B cell (primary cell): ENCODE data around the gene MRTO4. TPM values are rescaled to one million over a fixed set of nuclear protein-coding genes. Genes with fewer than 3 reads are reported as not detected.
A peak's percentile ranks its signal among the peaks of the same experiment; 100 is the strongest.

Experiments
- ATAC-seq: fragments of 200-7000 bp; cut with Tn5 transposase; one replicate; pipeline ENCODE4 v1.10.0; 2021; ENCODE audit warnings: low read depth, mild to moderate bottlenecking, moderate number of reproducible peaks, moderate library complexity
- CTCF ChIA-PET: fragments of 350-600 bp; sonication (Branson Sonifier 250); formaldehyde crosslinking; loops from one replicate; lab custom pipeline; 2021; ENCODE audit warnings: antibody characterized with exemption, inconsistent platforms; lab: Charles Lee
- POLR2A ChIA-PET: fragments of 350-600 bp; sonication (Branson Sonifier 250); formaldehyde crosslinking; loops from one replicate; lab custom pipeline; 2021; ENCODE audit warnings: antibody characterized with exemption; lab: Charles Lee
- DNase-seq: peaks from one replicate; pipeline ENCODE4 v3.0.0; 2013
- H2AFZ ChIP-seq: 2 replicates; pipeline ENCODE4 v1.6.1; 2012; ENCODE audit warnings: mild to moderate bottlenecking, low read depth, low read length; ENCODE audit not compliant: insufficient read depth, poor library complexity, severe bottlenecking
- H3K27ac ChIP-seq, 2 donors: 1 replicate in 1 of 2; 2 replicates in 1 of 2; pipeline ENCODE4 v1.5.1; 2012 to 2013; ENCODE audit warnings: low read length in 2 of 2, mild to moderate bottlenecking in 2 of 2, moderate library complexity in 1 of 2
- H3K27me3 ChIP-seq, 4 experiments: fragments of 200-600 bp in 1 of 4; sonication (generic) in 1 of 4; replicated peaks in 1 of 4; 1 replicate in 2 of 4; 2 replicates in 2 of 4; pipeline versions ENCODE4 v1.6.1 to v1.7.0; 2013 to 2016; ENCODE audit warnings: low read length in 3 of 4, mild to moderate bottlenecking in 2 of 4, mixed read lengths in 1 of 4, moderate library complexity in 1 of 4; ENCODE audit not compliant: insufficient read depth in 4 of 4, control insufficient read depth in 3 of 4; ENCODE audit errors: control extremely low read depth in 1 of 4
- H3K36me3 ChIP-seq, 2 experiments: replicated peaks in 1 of 2; 1 replicate in 1 of 2; 2 replicates in 1 of 2; pipeline versions ENCODE4 v1.6.1 to v1.7.1; 2013; ENCODE audit warnings: low read length in 1 of 2; ENCODE audit not compliant: insufficient read depth in 2 of 2, control insufficient read depth in 1 of 2; ENCODE audit errors: control extremely low read depth in 1 of 2, extremely low read depth in 1 of 2
- H3K4me1 ChIP-seq, 2 donors: fragments of 200-600 bp in 1 of 2; sonication (generic) in 1 of 2; 1 replicate in 1 of 2; 2 replicates in 1 of 2; pipeline versions ENCODE4 v1.5.1 to v1.6.1; 2013 to 2017; ENCODE audit warnings: low read length in 2 of 2; ENCODE audit not compliant: control insufficient read depth in 2 of 2, insufficient read depth in 2 of 2
- H3K4me2 ChIP-seq: replicated peaks from 2 replicates; pipeline ENCODE3; 2012; ENCODE audit warnings: mild to moderate bottlenecking, low read depth, low read length; ENCODE audit not compliant: poor library complexity, severe bottlenecking
- H3K4me3 ChIP-seq, 5 experiments: fragments of 200-600 bp in 1 of 5; sonication (generic) in 1 of 5; 1 replicate in 3 of 5; 2 replicates in 2 of 5; pipeline versions ENCODE4 v1.5.1 to v1.7.0; 2011 to 2016; ENCODE audit warnings: low read length in 4 of 5, mild to moderate bottlenecking in 4 of 5, low read depth in 2 of 5, control low read depth in 1 of 5, moderate library complexity in 1 of 5; ENCODE audit not compliant: insufficient read depth in 1 of 5; ENCODE audit errors: control extremely low read depth in 1 of 5, extremely low read depth in 1 of 5
- H3K79me2 ChIP-seq: fragments of 200-600 bp; sonication (generic); one replicate; pipeline ENCODE4 v1.6.0; 2016; ENCODE audit warnings: low read length; ENCODE audit not compliant: control insufficient read depth, insufficient read depth
- H3K9ac ChIP-seq: fragments of 200-600 bp; sonication (generic); 2 replicates; pipeline ENCODE4 v1.6.1; 2017; ENCODE audit warnings: mild to moderate bottlenecking, low read length, moderate library complexity
- H3K9me3 ChIP-seq, 3 donors: one replicate each; pipeline versions ENCODE4 v1.6.1 to v1.7.1; 2013; ENCODE audit warnings: low read length in 2 of 3; ENCODE audit not compliant: control insufficient read depth in 2 of 3, insufficient read depth in 1 of 3; ENCODE audit errors: control extremely low read depth in 1 of 3
- H4K20me1 ChIP-seq: 2 replicates; pipeline ENCODE4 v1.6.0; 2012; ENCODE audit warnings: mild to moderate bottlenecking, low read length; ENCODE audit not compliant: insufficient read depth, control insufficient read depth, poor library complexity, severe bottlenecking
- H3K27ac Mint-ChIP-seq: one replicate; pipeline ENCODE4 v1.8.0; 2021; ENCODE audit warnings: mixed read lengths
- H3K27me3 Mint-ChIP-seq: one replicate; pipeline ENCODE4 v1.8.0; 2021; ENCODE audit warnings: mixed read lengths
- H3K4me1 Mint-ChIP-seq: one replicate; pipeline ENCODE4 v1.8.0; 2021; ENCODE audit warnings: mixed read lengths
- H3K4me3 Mint-ChIP-seq: one replicate; pipeline ENCODE4 v1.8.0; 2021; ENCODE audit warnings: mixed read lengths
- H3K9me3 Mint-ChIP-seq: one replicate; pipeline ENCODE4 v1.8.0; 2022; ENCODE audit warnings: mixed read lengths; ENCODE audit not compliant: insufficient read depth
- CTCF ChIP-seq: fragments of 200-600 bp; IDR thresholded peaks from one replicate; pipeline ENCODE4 v1.8.0; 2022; ENCODE audit warnings: antibody characterized with exemption, mild to moderate bottlenecking
- EZH2 ChIP-seq: IDR thresholded peaks from 2 replicates; pipeline ENCODE4 v1.6.1; 2012; ENCODE audit warnings: borderline replicate concordance, low read depth, mild to moderate bottlenecking, moderate library complexity, low read length; ENCODE audit not compliant: insufficient read depth, poor library complexity, severe bottlenecking
- WGBS: methylation state at CpG from one replicate; pipeline ENCODE4 v1.1.5; 2013; ENCODE audit warnings: missing lambda C conversion rate; ENCODE audit not compliant: insufficient coverage; 5-methylcytosine and 5-hydroxymethylcytosine counted together
- intact Hi-C: fragments of 100-400 bp; cut with micrococcal nuclease; formaldehyde crosslinking; loops from one replicate; pipeline ENCODE4 v1.10.0; 2022
- polyA plus RNA-seq: library from polyadenylated mRNA; depleted of rRNA; stranded (reverse); fragments of >200 nt; gene quantifications from 2 replicates; pipeline ENCODE4 v1.2.3, GENCODE V29; 2012
- small RNA-seq: library from RNA; depleted of rRNA; stranded (forward); fragments of <200 nt; gene quantifications from one replicate; pipeline ENCODE3, GENCODE V24; 2012; ENCODE audit warnings: low replicate concordance, low read depth; ENCODE audit not compliant: insufficient read length
- total RNA-seq, 2 donors: library from RNA; stranded (reverse); fragments of 120-200 nt in 1 of 2; gene quantifications; 1 replicate in 1 of 2; 2 replicates in 1 of 2; pipeline versions ENCODE4 v1.2.3 to v1.2.4, GENCODE V29; 2013 to 2022

The MRTO4 gene
- total and polyA plus RNA-seq, 2 donors (not counting 1 experiment from before 2014, with no cell fraction given) = 10.6 to 28.1 TPM

- TF ChIP-seq CTCF = no peak
- TF ChIP-seq EZH2 = no peak
- H3K4me3 Mint-ChIP-seq = peak overlapping the region; percentile 3
- no peak overlapping the region for H3K27ac Mint-ChIP-seq
- H3K79me2 ChIP-seq = peaks cover 12% of the 10 kb centered on the region
- H3K9ac ChIP-seq = no peak overlapping the region
- H3K27ac ChIP-seq = no peak overlapping the region
- no peaks in the 10 kb centered on the region for H3K27me3 ChIP-seq
- no peak overlapping the region for H3K4me3 ChIP-seq
- no peaks in the 10 kb centered on the region for H3K9me3 ChIP-seq
- no peak overlapping the region for H3K4me2 ChIP-seq
- DNase-seq = no peak
- no peaks in the 10 kb centered on the region for H3K9me3 Mint-ChIP-seq
- no peak for ATAC-seq
- peaks cover 26 to 29% of the 10 kb centered on the region in 2 donors for H3K4me1 ChIP-seq
- H2AFZ ChIP-seq = no peak overlapping the region
- ChIA-PET CTCF (no interaction called here), POLR2A (no interaction called here)
- H3K27me3 Mint-ChIP-seq = no peaks in the 10 kb centered on the region
- H4K20me1 ChIP-seq = peaks cover 6% of the 10 kb centered on the region
- H3K4me1 Mint-ChIP-seq = peaks cover 30% of the 10 kb centered on the region
- WGBS = 80% methylated on average over 3 of the region's 6 CpGs
- intact Hi-C loops = no loop called here
- peaks cover 0 to 35% of the 10 kb centered on the region in 2 experiments for H3K36me3 ChIP-seq
These were observed 57.7 kb downstream of the MRTO4 start for GRCh38 chr1:19309123-19309813.

Small RNA genes lying within 50 kb of the gene (small RNA-seq; reads per million reads assigned to genes)
- not detected for gene RNU6-1099P

Other genes starting within 250 kb of the MRTO4 start
- gene UBR4, start 41.5 kb upstream of the MRTO4 start, total RNA-seq = 190 and 205 TPM in 2 replicates
- 79.5 and 90.0 TPM in 2 replicates for gene UBR4, start 41.5 kb upstream of the MRTO4 start, polyA plus RNA-seq
- gene EMC1, start 281 bp upstream of the MRTO4 start, total RNA-seq = 43.3 and 45.5 TPM in 2 replicates
- 25.8 and 33.5 TPM in 2 replicates for gene EMC1, start 281 bp upstream of the MRTO4 start, polyA plus RNA-seq
- 1.6 and 1.8 TPM in 2 replicates for gene AKR7A3, start 37.0 kb downstream of the MRTO4 start, total RNA-seq
- gene AKR7A3, start 37.0 kb downstream of the MRTO4 start, polyA plus RNA-seq = 0.97 and 1.1 TPM in 2 replicates
- gene AKR7A2, start 60.3 kb downstream of the MRTO4 start, total RNA-seq = 32.1 and 36.9 TPM in 2 replicates
- gene AKR7A2, start 60.3 kb downstream of the MRTO4 start, polyA plus RNA-seq = 11.3 and 23.7 TPM in 2 replicates
- 24.4 and 26.4 TPM in 2 replicates for gene SLC66A1, start 60.5 kb downstream of the MRTO4 start, total RNA-seq
- gene SLC66A1, start 60.5 kb downstream of the MRTO4 start, polyA plus RNA-seq = 23.8 and 26.8 TPM in 2 replicates
- 193 and 201 TPM in 2 replicates for gene CAPZB, start 233.7 kb downstream of the MRTO4 start, total RNA-seq
- gene CAPZB, start 233.7 kb downstream of the MRTO4 start, polyA plus RNA-seq = 104 and 126 TPM in 2 replicates